ENCODE results near the gene KIRREL2.
"Not testable (repeated sequence)": the region's sequence is repeated elsewhere in the genome, so short reads cannot be mapped to it uniquely, and the experiment has no call there.

KIRREL2 gene

DNA sequence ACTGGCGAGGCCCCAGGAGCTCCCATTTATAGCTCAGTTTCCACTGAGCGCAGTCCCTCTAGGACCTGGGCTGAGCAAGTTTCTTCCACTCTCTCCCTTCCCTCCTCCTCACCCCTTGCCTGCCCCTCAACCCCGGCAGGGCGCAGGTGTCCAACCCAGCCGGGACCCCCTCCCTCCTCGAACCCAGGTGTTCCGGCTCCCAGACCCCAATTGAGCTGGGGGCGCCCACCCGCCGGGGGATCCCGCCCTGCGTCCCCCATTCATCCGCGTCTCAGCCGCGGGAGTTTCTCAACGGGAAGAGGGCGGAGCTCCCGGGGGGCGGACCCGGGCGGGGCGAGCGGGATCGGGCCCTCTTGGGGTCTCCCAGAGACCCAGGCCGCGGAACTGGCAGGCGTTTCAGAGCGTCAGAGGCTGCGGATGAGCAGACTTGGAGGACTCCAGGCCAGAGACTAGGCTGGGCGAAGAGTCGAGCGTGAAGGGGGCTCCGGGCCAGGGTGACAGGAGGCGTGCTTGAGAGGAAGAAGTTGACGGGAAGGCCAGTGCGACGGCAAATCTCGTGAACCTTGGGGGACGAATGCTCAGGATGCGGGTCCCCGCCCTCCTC lies at the start of gene KIRREL2:
Gene KIRREL2 (plus strand): TSS at position 366 of the 604 bp plus-strand sequence. CDS start 209 bp downstream, at position 575.
- no peak for FAIRE-seq

DNA sequence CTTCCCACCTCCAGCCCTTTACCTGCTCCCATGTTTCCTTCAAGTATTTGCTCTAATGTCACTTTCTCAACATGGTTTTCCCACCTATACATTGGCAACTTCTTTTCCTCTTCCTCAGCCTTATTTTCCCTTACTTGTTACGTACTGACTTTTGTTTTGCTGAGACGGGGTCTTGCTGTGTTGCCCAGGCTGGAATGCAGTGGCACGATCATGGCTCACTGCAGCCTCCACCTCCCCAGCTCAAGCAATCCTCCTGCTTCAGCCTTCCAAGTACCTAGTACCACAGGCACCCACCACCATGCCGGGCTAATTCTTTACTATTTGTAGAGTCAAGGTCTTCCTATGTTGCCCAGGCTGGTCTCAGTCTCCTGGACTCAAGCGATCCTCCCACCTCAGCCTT lies 49.1 kb upstream of the KIRREL2 start:
- no peak for FAIRE-seq

- FAIRE-seq, result no peak
Observed at GRCh38 chr19:35811317-35812219, 45.1 kb upstream of the KIRREL2 start.

- FAIRE-seq, result no peak
Observed at GRCh38 chr19:35812220-35813042, 44.3 kb upstream of the KIRREL2 start, which contains the start of gene PRODH2. Gene PRODH2, minus strand, starts transcription at chr19:35812845. Its CDS starts 40 bp downstream, at chr19:35812805.

- no peak for FAIRE-seq
Observed at GRCh38 chr19:35813043-35813890, 43.4 kb upstream of the KIRREL2 start.

DNA sequence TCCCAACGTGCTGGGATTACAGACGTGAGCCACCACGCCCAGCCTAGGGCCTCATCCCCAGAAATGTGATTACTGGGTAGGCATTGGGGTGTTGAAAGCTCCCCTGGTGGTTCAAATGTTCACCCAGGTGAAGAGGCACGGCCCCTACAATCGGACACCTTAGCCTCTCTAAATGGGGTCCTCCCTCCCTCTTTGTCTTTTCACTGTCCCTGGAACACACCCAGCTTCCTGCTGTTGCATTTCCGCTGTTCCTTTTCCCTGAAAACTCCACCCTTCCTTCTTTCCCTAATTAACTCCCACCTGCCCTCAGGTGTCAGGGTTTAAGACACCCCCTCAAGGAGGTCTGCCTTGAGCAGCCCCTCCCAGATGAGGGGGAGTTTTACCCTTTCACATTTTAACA lies 40.4 kb upstream of the KIRREL2 start:
- FAIRE-seq, result no peak

DNA sequence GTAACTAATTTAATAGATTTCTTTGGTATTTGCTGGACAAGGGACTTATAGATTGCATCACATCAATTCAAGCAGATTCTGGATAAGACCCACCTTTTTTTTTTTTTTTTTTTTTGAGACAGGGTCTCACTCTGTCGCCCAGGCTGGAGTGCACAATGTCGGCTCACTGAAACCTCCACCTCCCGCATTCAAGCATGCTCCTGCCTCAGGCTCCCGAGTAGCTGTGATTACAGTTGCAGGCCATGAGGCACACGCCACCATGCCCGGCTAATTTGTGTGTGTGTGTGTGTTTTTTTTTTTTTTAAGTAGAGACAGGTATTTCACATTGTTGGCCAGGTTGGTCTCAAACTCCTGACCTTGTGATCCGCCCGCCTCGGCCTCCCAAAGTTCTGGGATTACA lies 39.9 kb upstream of the KIRREL2 start:
- FAIRE-seq, result no peak

DNA sequence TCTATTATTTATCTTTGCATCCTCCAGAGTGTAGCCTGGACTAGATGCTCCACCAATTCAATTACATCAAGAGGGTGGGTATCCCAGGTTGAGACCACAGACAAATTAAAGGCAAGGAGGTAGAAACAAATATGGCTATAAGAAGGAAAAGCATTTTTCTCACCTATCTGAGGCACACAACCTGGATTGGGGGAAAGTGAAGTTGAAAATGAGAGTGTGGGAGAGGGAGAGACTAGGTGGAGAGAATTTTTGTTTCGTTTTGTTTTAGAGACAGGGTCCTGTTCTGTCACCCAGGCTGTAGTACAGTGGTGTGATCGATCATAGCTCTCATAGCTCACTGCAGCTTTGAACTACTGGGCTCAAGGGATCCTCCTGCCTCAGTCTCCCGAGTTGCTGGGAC lies 38.3 kb upstream of the KIRREL2 start:
- FAIRE-seq, result no peak

GRCh38 chr19:35822579-35822978 lies 34.1 kb upstream of the KIRREL2 start:
- FAIRE-seq, result no peak

- FAIRE-seq, result no peak
Observed at GRCh38 chr19:35824150-35824549, 32.6 kb upstream of the KIRREL2 start.

GRCh38 chr19:35828692-35829301 lies 27.9 kb upstream of the KIRREL2 start:
- FAIRE-seq, result no peak

- FAIRE-seq, result no peak
Observed at GRCh38 chr19:35830986-35831385, 25.7 kb upstream of the KIRREL2 start.

GRCh38 chr19:35832054-35832453 lies 24.7 kb upstream of the KIRREL2 start:
- FAIRE-seq, result no peak

DNA sequence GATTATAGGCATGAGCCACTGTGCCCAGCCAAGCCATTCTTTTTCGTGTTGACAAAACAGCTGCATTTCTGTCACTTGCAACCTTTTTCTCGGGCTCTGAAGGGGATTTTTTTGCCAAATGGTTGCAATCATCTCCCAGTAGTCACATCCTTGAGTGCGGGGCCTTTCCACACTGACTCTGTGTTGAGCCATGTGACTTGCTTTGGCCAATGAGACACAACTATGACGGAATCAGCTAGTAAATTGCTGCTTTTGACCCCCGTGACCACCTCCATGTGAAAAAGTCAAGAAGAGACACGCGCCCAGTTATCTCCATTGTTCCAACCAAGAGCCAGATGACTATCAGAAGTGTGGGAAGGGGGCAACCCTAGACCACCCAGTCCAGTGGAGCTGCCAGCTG lies 22.7 kb upstream of the KIRREL2 start:
- FAIRE-seq, result no peak

GRCh38 chr19:35836096-35836495 lies 20.6 kb upstream of the KIRREL2 start:
- not testable (repeated sequence) for FAIRE-seq

- FAIRE-seq, result no peak
Observed at GRCh38 chr19:35841961-35842595, 14.6 kb upstream of the KIRREL2 start.

- no peak for FAIRE-seq
Observed at GRCh38 chr19:35842666-35843272, 13.9 kb upstream of the KIRREL2 start.

DNA sequence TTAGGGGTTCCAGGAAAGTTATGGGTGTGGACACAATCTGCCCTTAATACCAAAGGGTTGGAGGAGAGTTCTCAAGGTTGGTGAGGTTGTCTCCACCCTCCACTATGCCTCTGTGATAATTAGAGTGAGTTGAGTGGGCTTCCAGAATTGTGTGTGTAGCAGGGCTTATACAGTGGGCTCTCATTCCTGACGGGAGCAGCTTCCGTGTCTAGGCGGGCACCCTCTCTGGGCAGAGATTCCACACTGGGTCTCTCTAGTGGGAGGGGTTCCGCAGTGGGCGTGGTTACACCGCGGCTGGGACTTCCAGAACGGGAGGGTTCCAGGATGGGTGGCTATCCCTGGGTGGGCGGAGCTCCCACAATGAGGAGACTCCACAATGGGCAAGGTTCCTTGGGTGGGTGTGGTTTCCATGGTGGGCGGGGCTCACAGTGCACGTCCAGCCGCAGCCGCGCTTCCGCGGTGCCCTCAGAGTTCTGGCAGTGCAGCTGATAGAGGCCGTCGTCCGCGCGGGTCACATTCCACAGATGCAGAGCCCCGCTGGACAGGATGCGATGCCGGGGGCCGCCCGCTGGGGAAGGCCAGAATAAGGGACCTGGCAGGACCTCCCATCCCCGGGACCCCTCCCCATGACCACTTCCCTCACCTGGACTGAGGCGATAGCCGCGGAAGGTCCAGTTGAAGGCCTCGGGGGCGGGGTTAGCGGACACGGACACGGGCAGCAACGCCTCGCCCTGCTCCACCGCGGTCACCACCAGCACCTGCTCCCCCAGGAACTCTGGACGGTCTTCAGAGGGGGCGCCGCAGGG lies 12.8 kb upstream of the KIRREL2 start:
- no peak for FAIRE-seq

- no peak for FAIRE-seq
Observed at GRCh38 chr19:35844482-35845214, 12.1 kb upstream of the KIRREL2 start.

Measured in TTC549 (cell line).